ENCODE data around the gene ASIC4. TPM values are rescaled to one million over a fixed set of nuclear protein-coding genes. Genes with fewer than 3 reads are reported as not detected.

ASIC4 gene
- total and polyA plus RNA-seq, 2 donors from 2014 or later, result not detected

DNA sequence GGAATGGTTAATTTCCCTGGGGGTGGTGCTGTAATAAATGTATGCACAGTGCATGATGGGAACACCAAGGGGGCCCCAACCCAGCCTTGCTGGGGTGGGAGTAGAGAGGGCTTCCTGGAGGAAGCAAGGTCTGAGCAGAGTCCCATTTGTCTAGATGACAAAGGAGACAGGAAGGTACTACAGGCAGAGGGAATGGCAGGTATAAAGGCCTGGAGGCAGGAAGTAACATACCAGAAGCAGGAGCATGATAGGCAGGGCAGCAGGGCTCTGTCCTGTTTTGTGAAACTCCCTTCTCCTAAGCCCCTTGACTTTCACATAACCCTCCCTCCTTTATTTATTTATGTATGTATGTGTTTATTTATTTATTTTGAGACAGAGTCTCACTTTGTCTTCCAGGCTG, 11.7 kb upstream of the ASIC4 start:
- no peak for FAIRE-seq
- Histone ChIP-seq H3K9me3 (ENCODE audit: control insufficient read depth in 2 of 3, insufficient read depth in 1 of 3, low read length in 3 of 3) (no peaks in the 10 kb centered on the region), H3K27ac (ENCODE audit: low read depth in 2 of 2, low read length in 2 of 2) (no peak overlapping the region), H3K27me3 (ENCODE audit: control insufficient read depth, insufficient read depth, low read length) (no peaks in the 10 kb centered on the region), H3K36me3 (ENCODE audit: control insufficient read depth in 2 of 3, insufficient read depth in 3 of 3, low read length in 3 of 3) (peaks cover 0 to 7% (median 6%) of the 10 kb centered on the region in 3 donors), H3K9ac (ENCODE audit: low read length in 3 of 3) (no peak overlapping the region), H3K4me3 (ENCODE audit: low read length in 3 of 3) (no peak overlapping the region), H3K4me1 (ENCODE audit: control insufficient read depth in 2 of 3, insufficient read depth in 2 of 3, low read depth in 1 of 3, low read length in 3 of 3) (peaks cover 0 to 6% (median 5%) of the 10 kb centered on the region in 3 donors)
- intact Hi-C loops (cut with DNase I), result no loop called here
- TF ChIP-seq, protein P1, sequence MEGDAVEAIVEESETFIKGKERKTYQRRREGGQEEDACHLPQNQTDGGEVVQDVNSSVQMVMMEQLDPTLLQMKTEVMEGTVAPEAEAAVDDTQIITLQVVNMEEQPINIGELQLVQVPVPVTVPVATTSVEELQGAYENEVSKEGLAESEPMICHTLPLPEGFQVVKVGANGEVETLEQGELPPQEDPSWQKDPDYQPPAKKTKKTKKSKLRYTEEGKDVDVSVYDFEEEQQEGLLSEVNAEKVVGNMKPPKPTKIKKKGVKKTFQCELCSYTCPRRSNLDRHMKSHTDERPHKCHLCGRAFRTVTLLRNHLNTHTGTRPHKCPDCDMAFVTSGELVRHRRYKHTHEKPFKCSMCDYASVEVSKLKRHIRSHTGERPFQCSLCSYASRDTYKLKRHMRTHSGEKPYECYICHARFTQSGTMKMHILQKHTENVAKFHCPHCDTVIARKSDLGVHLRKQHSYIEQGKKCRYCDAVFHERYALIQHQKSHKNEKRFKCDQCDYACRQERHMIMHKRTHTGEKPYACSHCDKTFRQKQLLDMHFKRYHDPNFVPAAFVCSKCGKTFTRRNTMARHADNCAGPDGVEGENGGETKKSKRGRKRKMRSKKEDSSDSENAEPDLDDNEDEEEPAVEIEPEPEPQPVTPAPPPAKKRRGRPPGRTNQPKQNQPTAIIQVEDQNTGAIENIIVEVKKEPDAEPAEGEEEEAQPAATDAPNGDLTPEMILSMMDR (IDR thresholded peaks at IDR 0.05; ENCODE audit: borderline replicate concordance, extremely low read depth, insufficient read depth), result no peak
- DNase-seq, result no peak

DNA sequence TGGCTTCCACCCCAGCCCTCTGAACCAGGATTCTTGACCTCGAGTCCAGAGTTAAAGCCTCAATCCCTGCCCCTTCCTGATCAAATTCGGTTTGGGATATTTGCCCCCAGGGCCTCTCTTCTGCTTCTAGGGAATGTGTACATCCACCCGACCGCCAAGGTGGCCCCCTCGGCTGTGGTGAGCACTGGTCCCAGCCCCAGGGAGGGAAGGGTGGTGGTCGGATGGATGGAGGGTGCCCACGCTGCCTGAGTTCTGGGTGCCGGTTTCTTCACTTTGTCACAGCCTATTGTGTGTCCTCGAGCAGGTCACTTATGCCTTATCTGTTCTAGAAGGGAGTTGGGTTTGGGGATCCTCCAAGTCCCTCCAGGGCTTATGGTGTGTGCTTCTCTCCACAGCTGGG, 8.7 kb upstream of the ASIC4 start:
- H3K9me3 ChIP-seq (ENCODE audit: control insufficient read depth in 2 of 3, insufficient read depth in 1 of 3, low read length in 3 of 3), result no peaks in the 10 kb centered on the region
- DNase-seq (no peak), FAIRE-seq (no peak)
- no peak overlapping the region for H3K9ac ChIP-seq (ENCODE audit: low read length in 3 of 3)
- no peak overlapping the region for H3K27ac ChIP-seq (ENCODE audit: low read depth in 2 of 2, low read length in 2 of 2)
- H3K27me3 ChIP-seq (ENCODE audit: control insufficient read depth, insufficient read depth, low read length), result no peaks in the 10 kb centered on the region
- H3K4me1 ChIP-seq (ENCODE audit: control insufficient read depth in 2 of 3, insufficient read depth in 2 of 3, low read depth in 1 of 3, low read length in 3 of 3), result peaks cover 0 to 4% (median 3%) of the 10 kb centered on the region in 3 donors
- TF ChIP-seq, protein P1 (IDR thresholded peaks at IDR 0.05; ENCODE audit: borderline replicate concordance, extremely low read depth, insufficient read depth), result no peak
- peaks cover 0 to 7% (median 6%) of the 10 kb centered on the region in 3 donors for H3K36me3 ChIP-seq (ENCODE audit: control insufficient read depth in 2 of 3, insufficient read depth in 3 of 3, low read length in 3 of 3)
- intact Hi-C loops (cut with DNase I), result no loop called here
- no peak overlapping the region for H3K4me3 ChIP-seq (ENCODE audit: low read length in 3 of 3)

DNA sequence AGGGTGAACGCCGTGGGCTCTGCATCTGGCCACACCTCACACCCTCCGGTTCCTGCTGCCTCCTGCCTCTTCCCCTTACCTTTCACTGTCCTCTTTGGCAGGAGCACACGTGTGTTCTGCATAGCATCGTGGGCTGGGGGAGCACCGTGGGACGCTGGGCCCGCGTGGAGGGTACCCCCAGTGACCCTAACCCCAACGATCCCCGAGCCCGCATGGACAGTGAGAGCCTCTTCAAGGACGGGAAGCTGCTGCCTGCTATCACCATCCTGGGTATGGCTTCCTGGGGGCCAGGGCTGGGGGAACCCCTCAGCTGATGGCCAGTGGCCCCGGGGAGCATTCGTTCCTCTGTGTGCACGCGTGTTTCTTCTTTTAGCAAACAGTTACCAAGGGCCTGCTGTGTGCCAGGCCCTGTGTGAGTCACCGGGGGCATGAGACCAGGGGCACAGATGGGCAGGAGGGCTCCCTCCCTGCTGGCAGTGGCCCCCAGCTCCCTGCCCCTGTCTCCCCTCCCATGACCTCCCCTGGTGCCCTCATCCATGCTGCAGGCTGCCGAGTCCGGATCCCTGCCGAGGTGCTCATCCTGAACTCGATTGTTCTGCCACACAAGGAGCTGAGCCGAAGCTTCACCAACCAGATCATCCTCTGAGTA, 8.0 kb upstream of the ASIC4 start:
- H3K36me3 ChIP-seq (ENCODE audit: control insufficient read depth in 2 of 3, insufficient read depth in 3 of 3, low read length in 3 of 3), result peaks cover 0 to 7% (median 6%) of the 10 kb centered on the region in 3 donors

More for the DNA sequence above, 8.0 kb upstream of the ASIC4 start:
- Histone ChIP-seq H3K27ac (ENCODE audit: low read depth in 2 of 2, low read length in 2 of 2) (peak overlapping the region in 1 of 2 donors; percentile 43), H3K4me3 (ENCODE audit: low read length in 3 of 3) (no peak overlapping the region), H3K27me3 (ENCODE audit: control insufficient read depth, insufficient read depth, low read length) (no peaks in the 10 kb centered on the region), H3K4me1 (ENCODE audit: control insufficient read depth in 2 of 3, insufficient read depth in 2 of 3, low read depth in 1 of 3, low read length in 3 of 3) (peaks cover 0 to 4% (median 3%) of the 10 kb centered on the region in 3 donors), H3K9ac (ENCODE audit: low read length in 3 of 3) (no peak overlapping the region), H3K9me3 (ENCODE audit: control insufficient read depth in 2 of 3, insufficient read depth in 1 of 3, low read length in 3 of 3) (no peaks in the 10 kb centered on the region)
- TF ChIP-seq, protein P1 (IDR thresholded peaks at IDR 0.05; ENCODE audit: borderline replicate concordance, extremely low read depth, insufficient read depth), result no peak
- FAIRE-seq (no peak), DNase-seq (no peak)
- intact Hi-C loops (cut with DNase I), result no loop called here
